WTC11 (cell line): ENCODE data around the gene RNGTT. TPM values are rescaled to one million over a fixed set of nuclear protein-coding genes. Genes with fewer than 3 reads are reported as not detected.
"Not testable (repeated sequence)": the region's sequence is repeated elsewhere in the genome, so short reads cannot be mapped to it uniquely, and the experiment has no call there.

Experiments
- ATAC-seq: fragments of 200-7000 bp; cut with Tn5 transposase; 2 replicates; pipeline ENCODE4 v1.10.0; 2021; ENCODE audit warnings: mild to moderate bottlenecking, moderate library complexity
- CTCF ChIA-PET: fragments of 300-600 bp; sonication (Branson Sonifier 250); formaldehyde crosslinking; loops from one replicate; lab custom pipeline; 2021; ENCODE audit warnings: antibody characterized with exemption; lab: Charles Lee
- POLR2A ChIA-PET: fragments of 350-600 bp; sonication (Branson Sonifier 250); formaldehyde crosslinking; loops from one replicate; lab custom pipeline; 2021; ENCODE audit warnings: antibody characterized with exemption; lab: Charles Lee
- DNase-seq: peaks from one replicate; pipeline ENCODE4 v3.0.0; 2021; ENCODE audit warnings: low spot score
- H3K27ac Mint-ChIP-seq: 2 replicates; pipeline ENCODE4 v1.8.0; 2021; ENCODE audit warnings: mixed read lengths
- H3K27me3 Mint-ChIP-seq: 2 replicates; pipeline ENCODE4 v1.8.0; 2021; ENCODE audit warnings: low read depth, mild to moderate bottlenecking, moderate library complexity, mixed read lengths
- H3K36me3 Mint-ChIP-seq: 2 replicates; pipeline ENCODE4 v1.8.0; 2021; ENCODE audit warnings: mixed read lengths
- H3K4me1 Mint-ChIP-seq: 2 replicates; pipeline ENCODE4 v1.8.0; 2022; ENCODE audit warnings: mixed read lengths
- H3K4me3 Mint-ChIP-seq: 2 replicates; pipeline ENCODE4 v1.8.0; 2021; ENCODE audit warnings: mild to moderate bottlenecking, moderate library complexity, mixed read lengths
- H3K9me3 Mint-ChIP-seq: 2 replicates; pipeline ENCODE4 v1.8.0; 2021; ENCODE audit warnings: mixed read lengths
- CBFB ChIP-seq: sonication (generic); formaldehyde crosslinking; IDR thresholded peaks from 2 replicates; pipeline ENCODE4 v1.8.1; 2022; ENCODE audit warnings: mild to moderate bottlenecking, low read depth, missing genetic modification reagents
- CREM ChIP-seq: sonication (generic); formaldehyde crosslinking; IDR thresholded peaks from 2 replicates; pipeline ENCODE4 v1.8.1; 2022; ENCODE audit warnings: mild to moderate bottlenecking, missing genetic modification reagents, moderate library complexity
- ETV6 ChIP-seq: sonication (generic); formaldehyde crosslinking; IDR thresholded peaks from 2 replicates; pipeline ENCODE4 v1.8.1; 2022; ENCODE audit warnings: mild to moderate bottlenecking, missing genetic modification reagents
- FOXP1 ChIP-seq: sonication (generic); formaldehyde crosslinking; IDR thresholded peaks from 2 replicates; pipeline ENCODE4 v1.8.0; 2022; ENCODE audit warnings: missing genetic modification reagents, mild to moderate bottlenecking, moderate library complexity, borderline replicate concordance
- GTF2I ChIP-seq: fragments of 250-450 bp; sonication (Bioruptor Pico); conservative IDR thresholded peaks from 2 replicates; pipeline ENCODE4 v1.4.0; 2021; ENCODE audit warnings: mild to moderate bottlenecking
- MXD4 ChIP-seq: fragments of 250-450 bp; sonication (Bioruptor Pico); IDR thresholded peaks from 2 replicates; pipeline ENCODE4 v1.8.0; 2021; ENCODE audit warnings: mild to moderate bottlenecking, moderate library complexity, borderline replicate concordance
- NFE2L1 ChIP-seq: sonication (generic); formaldehyde crosslinking; IDR thresholded peaks from 2 replicates; pipeline ENCODE4 v1.8.1; 2023; ENCODE audit warnings: missing genetic modification reagents
- TEAD4 ChIP-seq: sonication (generic); formaldehyde crosslinking; IDR thresholded peaks from 2 replicates; pipeline ENCODE4 v1.8.0; 2022; ENCODE audit warnings: mild to moderate bottlenecking, missing genetic modification reagents
- ZBTB21 ChIP-seq: sonication (generic); formaldehyde crosslinking; IDR thresholded peaks from 2 replicates; pipeline ENCODE4 v1.8.1; 2023; ENCODE audit warnings: mild to moderate bottlenecking, missing genetic modification reagents, borderline replicate concordance
- ZNF219 ChIP-seq: sonication (generic); formaldehyde crosslinking; IDR thresholded peaks from 2 replicates; pipeline ENCODE4 v1.8.0; 2023; ENCODE audit warnings: missing genetic modification reagents, mild to moderate bottlenecking, borderline replicate concordance
- ZNF232 ChIP-seq: sonication (generic); formaldehyde crosslinking; IDR thresholded peaks from 2 replicates; pipeline ENCODE4 v1.8.0; 2022; ENCODE audit warnings: mild to moderate bottlenecking, missing genetic modification reagents
- ZNF423 ChIP-seq: fragments of 250-450 bp; sonication (Bioruptor Pico); IDR thresholded peaks from 2 replicates; pipeline ENCODE4 v2.1.2; 2022; ENCODE audit warnings: mild to moderate bottlenecking, moderate library complexity
- total RNA-seq: library from RNA; stranded (reverse); gene quantifications from 3 replicates; pipeline ENCODE4 v1.2.3, GENCODE V29; 2021
- TF ChIP-seq, protein P1 (sequence below): fragments of 200-600 bp; IDR thresholded peaks from 2 replicates; pipeline ENCODE4 v1.8.0; 2022; ENCODE audit warnings: antibody characterized with exemption
- TF ChIP-seq, protein P2 (sequence below): sonication (generic); formaldehyde crosslinking; IDR thresholded peaks from 2 replicates; pipeline ENCODE4 v1.8.0; 2022; ENCODE audit warnings: mild to moderate bottlenecking, missing genetic modification reagents
- TF ChIP-seq, protein P3 (sequence below): sonication (generic); formaldehyde crosslinking; IDR thresholded peaks from 2 replicates; pipeline ENCODE4 v1.8.0; 2022; ENCODE audit warnings: mild to moderate bottlenecking, missing genetic modification reagents
- TF ChIP-seq, protein P4 (sequence below): sonication (generic); formaldehyde crosslinking; IDR thresholded peaks from 2 replicates; pipeline ENCODE4 v1.8.0; 2023; ENCODE audit warnings: missing genetic modification reagents

RNGTT gene
- total RNA-seq, 1 experiment from 2014 or later: 20.4 TPM

DNA sequence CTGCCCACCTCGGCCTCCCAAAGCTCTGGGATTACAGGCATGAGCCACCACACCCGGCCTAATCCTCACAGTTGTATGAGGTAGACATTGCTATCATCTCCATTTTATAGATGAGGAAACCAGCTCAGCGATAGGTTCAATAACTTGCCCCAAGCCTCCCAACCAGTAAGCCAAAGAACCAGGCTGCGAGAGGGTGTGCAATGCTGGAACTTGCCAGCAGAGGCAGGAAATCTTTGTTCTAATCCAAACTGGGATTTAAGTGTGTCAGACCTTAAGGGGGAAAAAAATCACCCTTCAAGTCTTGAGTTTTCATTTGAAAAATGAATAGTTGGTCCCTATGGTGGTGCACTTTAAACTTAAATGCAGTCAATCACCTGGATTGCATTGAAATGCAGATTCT lies 20.1 kb upstream of the RNGTT start:
- no peaks in the 10 kb centered on the region for H3K36me3 Mint-ChIP-seq
- H3K27ac Mint-ChIP-seq: no peak overlapping the region
- TF ChIP-seq, protein P1, sequence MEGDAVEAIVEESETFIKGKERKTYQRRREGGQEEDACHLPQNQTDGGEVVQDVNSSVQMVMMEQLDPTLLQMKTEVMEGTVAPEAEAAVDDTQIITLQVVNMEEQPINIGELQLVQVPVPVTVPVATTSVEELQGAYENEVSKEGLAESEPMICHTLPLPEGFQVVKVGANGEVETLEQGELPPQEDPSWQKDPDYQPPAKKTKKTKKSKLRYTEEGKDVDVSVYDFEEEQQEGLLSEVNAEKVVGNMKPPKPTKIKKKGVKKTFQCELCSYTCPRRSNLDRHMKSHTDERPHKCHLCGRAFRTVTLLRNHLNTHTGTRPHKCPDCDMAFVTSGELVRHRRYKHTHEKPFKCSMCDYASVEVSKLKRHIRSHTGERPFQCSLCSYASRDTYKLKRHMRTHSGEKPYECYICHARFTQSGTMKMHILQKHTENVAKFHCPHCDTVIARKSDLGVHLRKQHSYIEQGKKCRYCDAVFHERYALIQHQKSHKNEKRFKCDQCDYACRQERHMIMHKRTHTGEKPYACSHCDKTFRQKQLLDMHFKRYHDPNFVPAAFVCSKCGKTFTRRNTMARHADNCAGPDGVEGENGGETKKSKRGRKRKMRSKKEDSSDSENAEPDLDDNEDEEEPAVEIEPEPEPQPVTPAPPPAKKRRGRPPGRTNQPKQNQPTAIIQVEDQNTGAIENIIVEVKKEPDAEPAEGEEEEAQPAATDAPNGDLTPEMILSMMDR: peak; percentile 30; the same call in 1 of the 2 replicates
- no peak for TF ChIP-seq ZNF232 (CRISPR knock-in tag)
- TF ChIP-seq, protein P2, sequence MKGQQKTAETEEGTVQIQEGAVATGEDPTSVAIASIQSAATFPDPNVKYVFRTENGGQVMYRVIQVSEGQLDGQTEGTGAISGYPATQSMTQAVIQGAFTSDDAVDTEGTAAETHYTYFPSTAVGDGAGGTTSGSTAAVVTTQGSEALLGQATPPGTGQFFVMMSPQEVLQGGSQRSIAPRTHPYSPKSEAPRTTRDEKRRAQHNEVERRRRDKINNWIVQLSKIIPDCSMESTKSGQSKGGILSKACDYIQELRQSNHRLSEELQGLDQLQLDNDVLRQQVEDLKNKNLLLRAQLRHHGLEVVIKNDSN (CRISPR knock-in tag): no peak
- no peak overlapping the region for H3K4me3 Mint-ChIP-seq
- ChIA-PET POLR2A (interaction anchor here (0.6 to 2.6 kb wide), 3 partner anchors 97 to 285 kb away, joined by 5 to 12 read pairs (median 12); partner anchors contain the start of gene PNRC1), CTCF (interaction anchor here (0.5 to 2.8 kb wide), 46 partner anchors 11 to 568 kb away, joined by 3 to 31 read pairs (median 4); partner anchors contain the start of genes GABRR1, PM20D2, PNRC1 and RNGTT)
- DNase-seq (peak; percentile 54), ATAC-seq (peak; percentile 91)
- no peaks in the 10 kb centered on the region for H3K9me3 Mint-ChIP-seq
- peaks cover 54% of the 10 kb centered on the region for H3K27me3 Mint-ChIP-seq
- no peaks in the 10 kb centered on the region for H3K4me1 Mint-ChIP-seq

DNA sequence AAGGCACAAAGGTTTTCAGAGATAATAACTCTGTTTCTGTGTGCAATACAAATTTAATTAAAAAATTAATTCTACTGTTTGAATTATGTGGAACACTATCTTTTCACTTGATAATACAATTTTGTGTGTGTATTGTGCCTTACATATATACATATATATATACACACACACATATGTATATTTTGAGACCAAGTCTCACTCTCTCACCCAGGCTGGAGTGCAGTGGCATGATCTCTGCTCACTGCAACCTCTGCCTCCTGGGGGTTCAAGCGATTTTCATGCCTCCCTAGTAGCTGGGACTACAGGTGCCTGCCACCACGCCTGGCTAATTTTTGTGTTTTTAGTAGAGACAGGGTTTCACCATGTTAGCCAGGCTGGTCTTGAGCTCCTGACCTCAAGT lies 19.7 kb upstream of the RNGTT start:
- H3K4me3 Mint-ChIP-seq, H3K4me1 Mint-ChIP-seq, H3K9me3 Mint-ChIP-seq, ATAC-seq, DNase-seq, H3K36me3 Mint-ChIP-seq, H3K27ac Mint-ChIP-seq: not testable (repeated sequence)
- ChIA-PET POLR2A (interaction anchor here (0.6 to 2.6 kb wide), 3 partner anchors 97 to 285 kb away, joined by 5 to 12 read pairs (median 12); partner anchors contain the start of gene PNRC1), CTCF (interaction anchor here (0.6 to 2.8 kb wide), 47 partner anchors 11 to 568 kb away, joined by 3 to 31 read pairs (median 4); partner anchors contain the start of genes GABRR1, PM20D2, PNRC1 and RNGTT)
- peaks cover 57% of the 10 kb centered on the region for H3K27me3 Mint-ChIP-seq

DNA sequence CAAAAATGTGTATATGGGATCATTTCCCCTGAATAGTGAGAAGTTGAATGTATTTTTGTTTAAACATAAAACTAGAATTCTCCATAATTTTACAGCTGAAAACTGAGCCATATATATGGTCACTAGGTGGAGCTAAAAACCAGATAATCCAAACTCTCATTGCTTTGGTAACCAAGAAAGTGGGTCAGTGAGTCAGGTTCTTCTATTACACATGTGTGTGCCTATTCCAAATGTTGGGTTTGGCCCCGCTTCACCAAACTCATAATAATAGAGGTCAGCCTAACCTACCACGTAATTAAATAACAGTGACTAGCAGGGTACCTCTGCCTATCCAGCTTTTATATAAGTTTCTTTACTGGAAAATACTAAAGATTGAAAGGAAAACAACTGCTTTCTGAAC lies 19.3 kb upstream of the RNGTT start:
- peak; percentile 67 for ATAC-seq
- H3K9me3 Mint-ChIP-seq: no peaks in the 10 kb centered on the region
- H3K27me3 Mint-ChIP-seq: peaks cover 61% of the 10 kb centered on the region
- H3K4me3 Mint-ChIP-seq: no peak overlapping the region
- no peaks in the 10 kb centered on the region for H3K4me1 Mint-ChIP-seq
- ChIA-PET POLR2A (interaction anchor here (2.6 kb wide), 1 partner anchor 98 kb away, joined by 12 read pairs; the partner anchor contains the start of gene PNRC1), CTCF (interaction anchor here (0.7 to 2.8 kb wide), 38 partner anchors 10 to 569 kb away, joined by 3 to 31 read pairs (median 5); partner anchors contain the start of genes PM20D2, PNRC1 and SRSF12)
- TF ChIP-seq, protein P1: peak; percentile 26; the same call in 1 of the 2 replicates
- TF ChIP-seq CREM (CRISPR knock-in tag) (no peak), TEAD4 (no peak), ZNF219 (CRISPR knock-in tag) (no peak)
- no peak overlapping the region for H3K27ac Mint-ChIP-seq
- H3K36me3 Mint-ChIP-seq: no peaks in the 10 kb centered on the region
- DNase-seq: no peak

DNA sequence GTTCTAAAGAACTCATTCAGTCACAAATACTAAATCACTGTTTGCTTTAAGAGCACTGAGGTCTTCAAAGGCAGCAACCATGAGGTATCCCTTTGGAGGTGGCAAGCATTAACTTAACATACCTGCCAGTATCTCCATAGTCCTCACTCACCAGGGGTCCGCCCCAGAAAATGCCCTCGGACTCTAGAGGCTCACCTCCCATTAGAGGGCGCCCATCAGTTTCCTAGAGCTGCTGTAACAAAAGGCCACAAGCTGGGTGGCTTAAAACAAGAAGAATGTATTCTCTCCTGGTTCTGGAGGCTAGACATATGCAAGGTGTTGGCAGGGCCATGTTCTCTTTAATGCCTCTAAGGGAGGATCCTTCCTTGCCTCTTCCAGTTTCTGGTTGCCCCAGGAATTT lies 12.0 kb upstream of the RNGTT start:
- ATAC-seq (no peak), DNase-seq (peak; percentile 24)
- ChIA-PET CTCF (interaction anchor here (0.6 kb wide), 1 partner anchor 264 kb away, joined by 3 read pairs; no protein-coding TSS in a partner anchor), POLR2A (no interaction called here)
- Mint-ChIP-seq H3K27ac (no peak overlapping the region), H3K4me3 (no peak overlapping the region), H3K36me3 (no peaks in the 10 kb centered on the region), H3K27me3 (peaks cover 99% of the 10 kb centered on the region), H3K4me1 (peaks cover 20% of the 10 kb centered on the region), H3K9me3 (no peaks in the 10 kb centered on the region)
- TF ChIP-seq, protein P3, sequence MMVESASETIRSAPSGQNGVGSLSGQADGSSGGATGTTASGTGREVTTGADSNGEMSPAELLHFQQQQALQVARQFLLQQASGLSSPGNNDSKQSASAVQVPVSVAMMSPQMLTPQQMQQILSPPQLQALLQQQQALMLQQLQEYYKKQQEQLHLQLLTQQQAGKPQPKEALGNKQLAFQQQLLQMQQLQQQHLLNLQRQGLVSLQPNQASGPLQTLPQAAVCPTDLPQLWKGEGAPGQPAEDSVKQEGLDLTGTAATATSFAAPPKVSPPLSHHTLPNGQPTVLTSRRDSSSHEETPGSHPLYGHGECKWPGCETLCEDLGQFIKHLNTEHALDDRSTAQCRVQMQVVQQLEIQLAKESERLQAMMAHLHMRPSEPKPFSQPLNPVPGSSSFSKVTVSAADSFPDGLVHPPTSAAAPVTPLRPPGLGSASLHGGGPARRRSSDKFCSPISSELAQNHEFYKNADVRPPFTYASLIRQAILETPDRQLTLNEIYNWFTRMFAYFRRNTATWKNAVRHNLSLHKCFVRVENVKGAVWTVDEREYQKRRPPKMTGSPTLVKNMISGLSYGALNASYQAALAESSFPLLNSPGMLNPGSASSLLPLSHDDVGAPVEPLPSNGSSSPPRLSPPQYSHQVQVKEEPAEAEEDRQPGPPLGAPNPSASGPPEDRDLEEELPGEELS (CRISPR knock-in tag): no peak
- TF ChIP-seq, protein P4, sequence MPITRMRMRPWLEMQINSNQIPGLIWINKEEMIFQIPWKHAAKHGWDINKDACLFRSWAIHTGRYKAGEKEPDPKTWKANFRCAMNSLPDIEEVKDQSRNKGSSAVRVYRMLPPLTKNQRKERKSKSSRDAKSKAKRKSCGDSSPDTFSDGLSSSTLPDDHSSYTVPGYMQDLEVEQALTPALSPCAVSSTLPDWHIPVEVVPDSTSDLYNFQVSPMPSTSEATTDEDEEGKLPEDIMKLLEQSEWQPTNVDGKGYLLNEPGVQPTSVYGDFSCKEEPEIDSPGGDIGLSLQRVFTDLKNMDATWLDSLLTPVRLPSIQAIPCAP (CRISPR knock-in tag): no peak
- TF ChIP-seq ZNF423 (CRISPR knock-in tag): no peak
- TF ChIP-seq ETV6 (CRISPR knock-in tag): no peak
- no peak for TF ChIP-seq CBFB (CRISPR knock-in tag)
- no peak for TF ChIP-seq CREM (CRISPR knock-in tag)
- TF ChIP-seq TEAD4: no peak
- TF ChIP-seq, protein P1: no peak
- no peak for TF ChIP-seq ZNF219 (CRISPR knock-in tag)
- no peak for TF ChIP-seq NFE2L1 (CRISPR knock-in tag)
- TF ChIP-seq MXD4 (CRISPR knock-in tag): no peak
- TF ChIP-seq ZBTB21 (CRISPR knock-in tag): no peak
- no peak for TF ChIP-seq FOXP1 (CRISPR knock-in tag)
- TF ChIP-seq GTF2I: no peak
